Skeletal muscle satellite cell (primary cell): ENCODE data around the gene ZNF100. TPM values are rescaled to one million over a fixed set of nuclear protein-coding genes. Genes with fewer than 3 reads are reported as not detected.
"Not testable (repeated sequence)": the region's sequence is repeated elsewhere in the genome, so short reads cannot be mapped to it uniquely, and the experiment has no call there.

Experiments used
- H3K27me3 ChIP-seq: 2 replicates; pipeline ENCODE4 v1.7.0; 2013; ENCODE audit warnings: low read length; ENCODE audit not compliant: control insufficient read depth, insufficient read depth
- H3K36me3 ChIP-seq: 2 replicates; pipeline ENCODE4 v1.7.0; 2013; ENCODE audit warnings: mild to moderate bottlenecking, control low read depth, low read length; ENCODE audit not compliant: insufficient read depth
- H3K4me1 ChIP-seq: 2 replicates; pipeline ENCODE4 v1.7.0; 2013; ENCODE audit warnings: low read length; ENCODE audit not compliant: control insufficient read depth, insufficient read depth
- H3K4me2 ChIP-seq: 2 replicates; pipeline ENCODE4 v1.7.0; 2013; ENCODE audit warnings: mild to moderate bottlenecking, low read length
- H3K4me3 ChIP-seq: 2 replicates; pipeline ENCODE4 v1.7.0; 2013; ENCODE audit warnings: low read length
- H3K9ac ChIP-seq: 2 replicates; pipeline ENCODE4 v1.7.0; 2013; ENCODE audit warnings: mild to moderate bottlenecking, low read depth, low read length, moderate library complexity
- H3K9me3 ChIP-seq: replicated peaks from 2 replicates; pipeline ENCODE4 v1.7.0; 2013; ENCODE audit warnings: mild to moderate bottlenecking, control low read depth, low read length
- total RNA-seq: library from RNA; depleted of rRNA; stranded (reverse); fragments of >200 nt; gene quantifications from 2 replicates; pipeline ENCODE4 v1.2.3, GENCODE V29; 2012; rRNA removed

Gene ZNF100
- total RNA-seq, result 4.6 and 4.8 TPM in 2 replicates

DNA sequence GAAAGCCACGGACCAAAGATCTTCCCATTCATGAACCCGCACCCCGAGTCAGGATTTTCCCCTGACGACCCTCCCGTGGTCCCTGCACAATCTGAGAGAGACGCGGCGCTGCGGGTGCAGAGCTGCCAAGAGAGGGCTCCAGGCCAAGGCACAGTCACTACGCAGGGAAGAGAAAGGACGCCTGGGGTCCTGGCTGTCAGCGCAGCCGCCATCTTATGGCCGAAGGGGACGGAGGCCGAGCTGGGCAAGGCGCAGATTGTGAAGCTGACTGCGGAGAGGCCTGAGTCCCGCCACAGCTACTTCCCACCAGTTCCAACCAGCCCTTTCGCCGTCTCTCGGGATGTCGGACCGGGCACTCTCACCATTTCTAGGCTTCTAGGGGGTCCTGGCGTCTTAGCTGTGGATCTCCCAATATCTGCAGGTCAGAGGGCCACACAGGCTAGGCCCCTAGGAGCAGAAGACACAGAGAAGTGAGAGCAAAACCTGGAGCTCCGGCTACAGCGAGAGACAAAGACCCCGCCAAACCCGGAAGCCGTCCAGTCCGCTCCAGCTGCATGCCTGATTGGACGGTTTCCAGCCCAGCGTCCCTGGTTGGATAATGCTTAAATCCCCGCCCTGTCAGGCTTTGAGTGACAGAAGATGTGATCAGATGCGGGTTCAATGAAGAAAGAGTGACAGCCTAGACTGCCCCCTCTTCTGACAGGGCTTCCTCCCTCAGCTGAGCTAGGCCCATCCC, at the start of gene ZNF100:
TSS of gene ZNF100 (minus strand) at position 515 of the 736 bp plus-strand sequence. CDS start at position 365, 150 bp downstream.
- Histone ChIP-seq H3K4me3 (peak within 1 kb of the TSS; percentile 97), H3K4me2 (peak within 1 kb of the TSS; percentile 81), H3K9ac (peak within 1 kb of the TSS; percentile 91), H3K9me3 (no peaks in the 10 kb centered on the region), H3K4me1 (no peaks in the 10 kb centered on the region), H3K36me3 (peaks cover 14% of the 10 kb centered on the region), H3K27me3 (no peaks in the 10 kb centered on the region)

- Histone ChIP-seq H3K4me3 (no peak overlapping the region), H3K27me3 (no peaks in the 10 kb centered on the region), H3K9me3 (peaks cover 36% of the 10 kb centered on the region), H3K9ac (no peak overlapping the region), H3K36me3 (peaks cover 80% of the 10 kb centered on the region), H3K4me2 (no peak overlapping the region), H3K4me1 (no peaks in the 10 kb centered on the region)
Observed at GRCh38 chr19:21812448-21812847, 45.1 kb upstream of the ZNF100 start.

GRCh38 chr19:21808400-21809000, 41.1 kb upstream of the ZNF100 start:
- Histone ChIP-seq H3K4me3 (peak overlapping the region; percentile 2), H3K36me3 (peaks cover 52% of the 10 kb centered on the region), H3K9me3 (peaks cover 47% of the 10 kb centered on the region)
- H3K4me2 ChIP-seq, H3K27me3 ChIP-seq, H3K4me1 ChIP-seq, H3K9ac ChIP-seq: not testable (repeated sequence)

DNA sequence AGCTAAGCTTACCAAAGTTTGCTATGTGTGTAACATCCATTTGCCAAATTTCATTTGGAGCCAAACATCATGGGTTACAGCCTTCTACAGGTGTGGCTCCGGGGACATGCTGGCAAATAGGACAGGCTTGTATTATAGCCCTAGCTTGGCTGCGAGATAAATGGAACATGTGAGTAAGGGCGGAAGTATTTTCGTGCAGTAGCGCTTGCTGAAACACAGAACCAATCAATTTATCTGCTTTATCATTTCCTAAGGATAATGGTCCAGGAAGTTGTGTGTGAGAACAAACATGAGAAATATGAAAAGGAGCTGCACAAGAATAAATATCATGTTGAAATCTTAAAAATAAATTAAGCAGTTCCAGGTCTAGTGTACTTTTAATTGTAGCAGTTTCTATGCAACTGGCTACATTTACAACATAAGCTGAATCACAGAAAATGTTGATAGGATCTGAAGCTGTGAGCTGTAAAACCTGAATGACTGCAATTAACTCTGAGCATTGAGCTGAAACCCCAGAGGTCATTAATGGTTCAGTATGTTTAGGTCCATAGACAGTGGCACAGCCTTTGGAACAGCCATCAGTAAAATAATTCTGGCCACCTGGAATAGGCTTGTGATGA, 22.2 kb upstream of the ZNF100 start:
- Histone ChIP-seq H3K9ac (no peak overlapping the region), H3K27me3 (no peaks in the 10 kb centered on the region), H3K4me3 (no peak overlapping the region), H3K4me1 (no peaks in the 10 kb centered on the region), H3K4me2 (no peak overlapping the region), H3K9me3 (no peaks in the 10 kb centered on the region), H3K36me3 (no peaks in the 10 kb centered on the region)

DNA sequence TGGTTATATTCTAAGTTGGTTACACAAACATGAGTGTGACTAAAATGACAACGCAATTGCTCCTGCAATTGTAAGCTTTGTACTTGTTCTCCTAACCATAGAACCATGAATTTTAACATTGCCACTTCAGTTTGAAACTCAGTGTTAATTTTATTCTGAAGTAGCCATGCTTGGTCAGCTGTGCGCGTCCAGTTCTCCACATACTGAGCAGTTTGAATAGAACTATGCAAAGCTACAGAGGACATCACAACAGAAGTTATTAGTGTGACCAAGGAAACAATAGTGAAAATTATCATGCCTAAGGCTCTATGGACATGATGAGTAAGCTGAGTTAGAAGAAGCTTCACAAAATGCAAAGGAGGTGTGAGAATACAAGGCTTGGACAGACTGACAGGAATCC, 19.6 kb upstream of the ZNF100 start:
- Histone ChIP-seq H3K27me3 (no peaks in the 10 kb centered on the region), H3K4me2 (no peak overlapping the region), H3K36me3 (no peaks in the 10 kb centered on the region), H3K4me1 (no peaks in the 10 kb centered on the region), H3K4me3 (no peak overlapping the region), H3K9ac (no peak overlapping the region), H3K9me3 (no peaks in the 10 kb centered on the region)

DNA sequence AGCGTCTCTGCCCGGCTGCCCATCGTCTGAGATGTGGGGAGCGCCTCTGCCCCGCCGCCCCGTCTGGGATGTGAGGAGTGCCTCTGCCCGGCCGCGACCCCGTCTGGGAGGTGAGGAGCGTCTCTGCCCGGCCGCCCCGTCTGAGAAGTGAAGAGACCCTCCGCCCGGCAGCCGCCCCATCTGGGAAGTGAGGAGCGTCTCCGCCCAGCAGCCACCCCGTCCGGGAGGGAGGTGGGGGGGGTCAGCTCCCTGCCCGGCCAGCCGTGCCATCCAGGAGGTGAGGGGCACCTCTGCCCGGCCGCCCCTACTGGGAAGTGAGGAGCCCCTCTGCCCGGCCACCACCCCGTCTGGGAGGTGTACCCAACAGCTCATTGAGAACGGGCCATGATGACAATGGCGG, 8.4 kb upstream of the ZNF100 start:
- not testable (repeated sequence) for H3K9me3 ChIP-seq, H3K9ac ChIP-seq, H3K27me3 ChIP-seq

GRCh38 chr19:21766705-21767064, 694 bp downstream of the ZNF100 start:
- H3K27me3 ChIP-seq, result not testable (repeated sequence)

More for the DNA sequence above, 8.4 kb upstream of the ZNF100 start:
- not testable (repeated sequence) for H3K4me3 ChIP-seq, H3K4me1 ChIP-seq, H3K36me3 ChIP-seq, H3K4me2 ChIP-seq

GRCh38 chr19:21765151-21765550, 2.2 kb downstream of the ZNF100 start:
- Histone ChIP-seq H3K4me2 (no peak overlapping the region), H3K4me1 (no peaks in the 10 kb centered on the region), H3K9me3 (no peaks in the 10 kb centered on the region), H3K36me3 (peaks cover 23% of the 10 kb centered on the region), H3K4me3 (no peak overlapping the region), H3K9ac (no peak overlapping the region), H3K27me3 (no peaks in the 10 kb centered on the region)

More at GRCh38 chr19:21766705-21767064, 694 bp downstream of the ZNF100 start:
- H3K9ac ChIP-seq, result peak overlapping the region; percentile 91
- H3K4me3 ChIP-seq, result peak overlapping the region; percentile 97
- H3K9me3 ChIP-seq, H3K4me1 ChIP-seq: not testable (repeated sequence)
- H3K36me3 ChIP-seq, result peaks cover 19% of the 10 kb centered on the region
- H3K4me2 ChIP-seq, result peak overlapping the region; percentile 81

DNA sequence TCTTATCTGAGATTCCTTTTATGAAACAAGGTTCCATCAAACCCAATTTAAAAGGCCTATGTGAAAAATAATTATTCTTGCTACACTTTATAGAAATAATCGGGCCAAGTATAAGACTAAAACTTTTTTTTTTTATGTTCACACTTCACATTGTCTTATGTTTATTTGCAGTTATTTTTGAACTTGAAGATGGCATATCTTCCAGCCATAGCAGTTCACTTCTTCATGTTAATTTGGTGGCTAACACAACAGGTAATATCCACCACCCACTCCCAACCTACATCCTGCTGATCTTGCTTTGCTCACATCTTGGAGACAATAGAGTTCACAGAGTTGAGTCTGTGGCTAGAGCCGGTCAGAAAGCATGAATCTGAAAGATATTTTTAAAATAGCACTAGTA, 5.8 kb downstream of the ZNF100 start:
- not testable (repeated sequence) for H3K9me3 ChIP-seq
- peaks cover 41% of the 10 kb centered on the region for H3K36me3 ChIP-seq

GRCh38 chr19:21758296-21758695, 9.1 kb downstream of the ZNF100 start:
- H3K4me1 ChIP-seq, result no peaks in the 10 kb centered on the region
- no peak overlapping the region for H3K4me2 ChIP-seq
- H3K4me3 ChIP-seq, result no peak overlapping the region
- H3K9ac ChIP-seq, result no peak overlapping the region
- no peaks in the 10 kb centered on the region for H3K9me3 ChIP-seq
- H3K36me3 ChIP-seq, result peaks cover 45% of the 10 kb centered on the region
- H3K27me3 ChIP-seq, result no peaks in the 10 kb centered on the region

More for the DNA sequence above, 5.8 kb downstream of the ZNF100 start:
- not testable (repeated sequence) for H3K4me1 ChIP-seq, H3K9ac ChIP-seq, H3K4me3 ChIP-seq, H3K27me3 ChIP-seq, H3K4me2 ChIP-seq

DNA sequence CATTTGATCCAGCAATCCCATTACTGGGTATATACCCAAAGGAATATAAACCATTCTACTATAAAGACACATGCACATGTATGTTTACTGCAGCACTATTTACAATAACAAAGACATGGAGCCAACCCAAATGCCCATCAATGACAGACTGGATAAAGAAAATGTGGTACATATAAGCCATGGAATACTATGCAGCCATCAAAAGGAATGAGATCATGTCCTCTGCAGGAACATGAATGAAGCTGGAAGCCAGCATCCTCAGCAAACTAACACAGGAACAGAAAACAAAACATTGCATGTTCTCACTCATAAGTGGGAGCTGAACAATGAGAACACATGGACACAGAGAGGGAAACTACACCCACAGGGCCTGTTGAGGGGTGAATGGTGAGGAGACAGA, 11.8 kb downstream of the ZNF100 start:
- H3K4me2 ChIP-seq, H3K9me3 ChIP-seq, H3K4me1 ChIP-seq, H3K4me3 ChIP-seq, H3K9ac ChIP-seq, H3K27me3 ChIP-seq: not testable (repeated sequence)
- H3K36me3 ChIP-seq, result peaks cover 52% of the 10 kb centered on the region
